HL-60 (cell line): Measurements from ENCODE around the gene CELF2.

Source experiments
- DNase-seq, 2 experiments: peaks; one replicate each; pipeline ENCODE4 v3.0.0-alpha.2; 2010 to 2020; ENCODE audit warnings: low read depth in 1 of 2, low spot score in 1 of 2
- H3K27ac ChIP-seq: fragments of 250-450 bp; sonication (Bioruptor Pico); replicated peaks from 2 replicates; pipeline ENCODE4 v1.5.1; 2020; ENCODE audit warnings: mild to moderate bottlenecking, moderate library complexity
- H3K27me3 ChIP-seq: fragments of 250-450 bp; sonication (Bioruptor Pico); 2 replicates; pipeline ENCODE4 v1.5.1; 2021; ENCODE audit warnings: mild to moderate bottlenecking, moderate library complexity; ENCODE audit not compliant: insufficient read depth, poor library complexity, severe bottlenecking
- H3K4me3 ChIP-seq: replicated peaks from 2 replicates; pipeline ENCODE4 v1.5.1; 2011; ENCODE audit warnings: mild to moderate bottlenecking, control low read depth, low read length; ENCODE audit not compliant: insufficient read depth
- GABPA ChIP-seq: IDR thresholded peaks from 2 replicates; pipeline ENCODE4 v1.6.1; 2012; ENCODE audit warnings: low read depth
- POLR2AphosphoS5 ChIP-seq: IDR thresholded peaks from 2 replicates; pipeline ENCODE4 v1.6.1; 2012; ENCODE audit warnings: low read depth
- SPI1 ChIP-seq: IDR thresholded peaks from 2 replicates; pipeline ENCODE4 v1.6.1; 2012; ENCODE audit warnings: low read depth, mild to moderate bottlenecking, borderline replicate concordance
- TF ChIP-seq, protein P1 (sequence below): IDR thresholded peaks from 2 replicates; pipeline ENCODE4 v1.6.1; 2012; ENCODE audit warnings: low read depth; ENCODE audit not compliant: insufficient replicate concordance
- TF ChIP-seq, protein P2 (sequence below): IDR thresholded peaks from one replicate; pipeline ENCODE4 v1.5.1; 2011; ENCODE audit warnings: low read length, control low read depth, inconsistent platforms; ENCODE audit not compliant: insufficient read depth

The CELF2 gene

DNA sequence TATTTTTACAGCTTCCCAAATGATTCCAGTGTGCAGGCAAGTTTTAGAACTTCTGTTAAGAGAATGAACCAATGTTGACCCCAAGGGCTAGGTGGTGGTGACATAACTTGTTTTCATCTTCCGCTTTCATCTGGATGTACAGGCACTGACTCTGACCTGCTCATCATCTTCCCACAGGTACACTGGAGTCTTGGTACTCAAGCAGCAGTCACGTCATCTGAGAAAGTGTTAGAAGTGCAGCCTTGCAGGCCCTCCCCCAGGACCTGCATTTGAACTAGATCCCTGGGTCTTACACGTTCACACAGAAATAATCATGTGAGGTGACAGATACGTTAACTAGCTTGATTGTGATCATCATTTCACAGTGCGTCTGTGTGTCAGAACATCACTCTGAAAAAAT is 212.2 kb downstream of the CELF2 start:
- DNase-seq: no peak
- no peak overlapping the region for H3K4me3 ChIP-seq
- TF ChIP-seq, protein P1, sequence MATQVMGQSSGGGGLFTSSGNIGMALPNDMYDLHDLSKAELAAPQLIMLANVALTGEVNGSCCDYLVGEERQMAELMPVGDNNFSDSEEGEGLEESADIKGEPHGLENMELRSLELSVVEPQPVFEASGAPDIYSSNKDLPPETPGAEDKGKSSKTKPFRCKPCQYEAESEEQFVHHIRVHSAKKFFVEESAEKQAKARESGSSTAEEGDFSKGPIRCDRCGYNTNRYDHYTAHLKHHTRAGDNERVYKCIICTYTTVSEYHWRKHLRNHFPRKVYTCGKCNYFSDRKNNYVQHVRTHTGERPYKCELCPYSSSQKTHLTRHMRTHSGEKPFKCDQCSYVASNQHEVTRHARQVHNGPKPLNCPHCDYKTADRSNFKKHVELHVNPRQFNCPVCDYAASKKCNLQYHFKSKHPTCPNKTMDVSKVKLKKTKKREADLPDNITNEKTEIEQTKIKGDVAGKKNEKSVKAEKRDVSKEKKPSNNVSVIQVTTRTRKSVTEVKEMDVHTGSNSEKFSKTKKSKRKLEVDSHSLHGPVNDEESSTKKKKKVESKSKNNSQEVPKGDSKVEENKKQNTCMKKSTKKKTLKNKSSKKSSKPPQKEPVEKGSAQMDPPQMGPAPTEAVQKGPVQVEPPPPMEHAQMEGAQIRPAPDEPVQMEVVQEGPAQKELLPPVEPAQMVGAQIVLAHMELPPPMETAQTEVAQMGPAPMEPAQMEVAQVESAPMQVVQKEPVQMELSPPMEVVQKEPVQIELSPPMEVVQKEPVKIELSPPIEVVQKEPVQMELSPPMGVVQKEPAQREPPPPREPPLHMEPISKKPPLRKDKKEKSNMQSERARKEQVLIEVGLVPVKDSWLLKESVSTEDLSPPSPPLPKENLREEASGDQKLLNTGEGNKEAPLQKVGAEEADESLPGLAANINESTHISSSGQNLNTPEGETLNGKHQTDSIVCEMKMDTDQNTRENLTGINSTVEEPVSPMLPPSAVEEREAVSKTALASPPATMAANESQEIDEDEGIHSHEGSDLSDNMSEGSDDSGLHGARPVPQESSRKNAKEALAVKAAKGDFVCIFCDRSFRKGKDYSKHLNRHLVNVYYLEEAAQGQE: no peak
- no peak for TF ChIP-seq POLR2AphosphoS5
- no peak for TF ChIP-seq GABPA
- TF ChIP-seq SPI1: no peak
- TF ChIP-seq, protein P2, sequence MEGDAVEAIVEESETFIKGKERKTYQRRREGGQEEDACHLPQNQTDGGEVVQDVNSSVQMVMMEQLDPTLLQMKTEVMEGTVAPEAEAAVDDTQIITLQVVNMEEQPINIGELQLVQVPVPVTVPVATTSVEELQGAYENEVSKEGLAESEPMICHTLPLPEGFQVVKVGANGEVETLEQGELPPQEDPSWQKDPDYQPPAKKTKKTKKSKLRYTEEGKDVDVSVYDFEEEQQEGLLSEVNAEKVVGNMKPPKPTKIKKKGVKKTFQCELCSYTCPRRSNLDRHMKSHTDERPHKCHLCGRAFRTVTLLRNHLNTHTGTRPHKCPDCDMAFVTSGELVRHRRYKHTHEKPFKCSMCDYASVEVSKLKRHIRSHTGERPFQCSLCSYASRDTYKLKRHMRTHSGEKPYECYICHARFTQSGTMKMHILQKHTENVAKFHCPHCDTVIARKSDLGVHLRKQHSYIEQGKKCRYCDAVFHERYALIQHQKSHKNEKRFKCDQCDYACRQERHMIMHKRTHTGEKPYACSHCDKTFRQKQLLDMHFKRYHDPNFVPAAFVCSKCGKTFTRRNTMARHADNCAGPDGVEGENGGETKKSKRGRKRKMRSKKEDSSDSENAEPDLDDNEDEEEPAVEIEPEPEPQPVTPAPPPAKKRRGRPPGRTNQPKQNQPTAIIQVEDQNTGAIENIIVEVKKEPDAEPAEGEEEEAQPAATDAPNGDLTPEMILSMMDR: no peak
- no peak overlapping the region for H3K27ac ChIP-seq
- no peaks in the 10 kb centered on the region for H3K27me3 ChIP-seq

DNA sequence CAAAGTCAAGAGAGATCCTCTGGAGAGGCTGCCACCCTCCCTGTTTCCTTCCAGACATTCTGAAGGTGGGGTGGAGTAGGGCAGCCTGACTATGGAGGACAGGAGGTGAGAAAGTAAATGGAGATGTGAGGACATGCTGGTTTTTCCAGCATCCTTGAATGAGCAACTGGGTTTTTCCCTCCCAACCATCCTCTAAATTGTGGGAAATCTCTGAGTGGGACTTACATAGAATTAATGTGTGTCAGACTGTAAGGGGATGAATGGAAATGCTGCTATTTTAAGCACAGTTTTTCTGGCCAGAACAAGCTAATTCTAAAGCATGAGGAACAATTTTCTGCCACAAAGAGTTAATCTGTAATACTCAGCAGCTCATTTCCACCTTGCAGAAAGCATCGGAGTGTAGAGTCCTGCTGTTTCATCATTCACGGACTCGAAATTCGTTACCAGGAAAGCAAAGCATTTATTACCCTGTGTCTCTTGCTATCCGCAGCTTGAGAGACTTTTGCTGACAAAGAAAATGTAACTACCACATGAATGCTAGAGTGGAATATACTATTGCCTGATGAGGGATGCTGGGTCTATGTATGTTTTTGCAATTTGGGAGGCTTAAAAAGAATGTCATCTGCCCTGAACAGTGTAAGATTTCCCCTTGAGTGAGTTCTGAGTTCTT is 213.0 kb downstream of the CELF2 start:
- no peak for DNase-seq
- H3K4me3 ChIP-seq: no peak overlapping the region
- TF ChIP-seq POLR2AphosphoS5: no peak
- TF ChIP-seq GABPA: no peak
- TF ChIP-seq, protein P1: no peak
- TF ChIP-seq, protein P2: no peak
- no peak for TF ChIP-seq SPI1
- no peak overlapping the region for H3K27ac ChIP-seq
- H3K27me3 ChIP-seq: no peaks in the 10 kb centered on the region

DNA sequence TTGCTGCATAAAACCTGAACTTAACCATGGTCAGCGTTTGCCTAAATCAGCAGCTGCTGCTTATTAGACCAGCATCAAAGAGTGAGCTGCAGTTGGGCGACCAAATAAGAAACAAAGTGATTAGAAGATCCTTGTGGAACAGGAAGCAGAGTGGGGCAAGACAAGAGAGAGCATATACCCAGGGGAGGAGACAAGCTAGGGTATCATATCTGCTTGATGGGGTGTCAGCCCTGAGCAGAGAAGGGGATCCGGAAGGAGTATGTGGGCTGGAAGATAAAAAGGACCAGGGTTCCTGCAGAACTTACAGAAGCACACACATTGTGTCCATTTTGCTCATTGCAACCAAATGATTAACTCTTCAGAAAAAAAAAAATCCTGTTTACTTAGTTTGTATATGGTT is 213.6 kb downstream of the CELF2 start:
- Histone ChIP-seq H3K27ac (no peak overlapping the region), H3K4me3 (no peak overlapping the region), H3K27me3 (no peaks in the 10 kb centered on the region)
- no peak for DNase-seq
- TF ChIP-seq, protein P1: no peak
- TF ChIP-seq, protein P2: no peak
